Smooth muscle cell (in vitro differentiated cells): ENCODE measurements around the gene SMCO1. TPM values are rescaled to one million over a fixed set of nuclear protein-coding genes. Genes with fewer than 3 reads are reported as not detected.
"Not testable (repeated sequence)": the region's sequence is repeated elsewhere in the genome, so short reads cannot be mapped to it uniquely, and the experiment has no call there.

ENCODE experiments used
- DNase-seq: peaks from one replicate; lab custom pipeline; 2025; ENCODE audit not compliant: unreplicated experiment; lab: John Stamatoyannopoulos, UW
- H2AFZ ChIP-seq: fragments of 200-600 bp; sonication (generic); 2 replicates; pipeline ENCODE4 v1.6.0; 2016; ENCODE audit warnings: antibody characterized with exemption, low read depth, mild to moderate bottlenecking
- H3F3A ChIP-seq: fragments of 200-600 bp; sonication (generic); 2 replicates; pipeline ENCODE4 v1.6.0; 2017; ENCODE audit warnings: antibody characterized with exemption, low read depth
- H3K27ac ChIP-seq: fragments of 200-600 bp; sonication (generic); 2 replicates; pipeline ENCODE4 v1.5.1; 2016; ENCODE audit warnings: low read depth, mild to moderate bottlenecking
- H3K27me3 ChIP-seq: fragments of 200-600 bp; sonication (generic); 2 replicates; pipeline ENCODE4 v1.6.1; 2016; ENCODE audit warnings: low read depth, mild to moderate bottlenecking
- H3K36me3 ChIP-seq: fragments of 200-600 bp; sonication (generic); 2 replicates; pipeline ENCODE4 v1.5.1; 2016; ENCODE audit warnings: low read depth
- H3K4me1 ChIP-seq: fragments of 200-600 bp; sonication (generic); 2 replicates; pipeline ENCODE4 v1.5.1; 2016; ENCODE audit warnings: low read depth
- H3K4me2 ChIP-seq: fragments of 200-600 bp; sonication (generic); 2 replicates; pipeline ENCODE4 v1.6.0; 2016; ENCODE audit warnings: mild to moderate bottlenecking
- H3K4me3 ChIP-seq: fragments of 200-600 bp; sonication (generic); 2 replicates; pipeline ENCODE4 v1.5.1; 2016; ENCODE audit warnings: mild to moderate bottlenecking
- H3K79me2 ChIP-seq: fragments of 200-600 bp; sonication (generic); 2 replicates; pipeline ENCODE4 v1.6.0; 2016; ENCODE audit warnings: low read depth, mild to moderate bottlenecking
- H3K9ac ChIP-seq: fragments of 200-600 bp; sonication (generic); 2 replicates; pipeline ENCODE4 v1.6.0; 2016; ENCODE audit warnings: low read depth
- H3K9me3 ChIP-seq: fragments of 200-600 bp; sonication (generic); replicated peaks from 2 replicates; pipeline ENCODE4 v1.5.1; 2016; ENCODE audit warnings: low read depth
- H4K20me1 ChIP-seq: fragments of 200-600 bp; sonication (generic); 2 replicates; pipeline ENCODE4 v1.6.0; 2016; ENCODE audit warnings: low read depth
- CTCF ChIP-seq: fragments of 200-600 bp; sonication (generic); IDR thresholded peaks from 2 replicates; pipeline ENCODE4 v1.5.1; 2017; ENCODE audit warnings: borderline replicate concordance, mild to moderate bottlenecking, antibody characterized with exemption; ENCODE audit not compliant: insufficient read depth, poor library complexity, severe bottlenecking
- WGBS: methylation state at CpG from one replicate; pipeline ENCODE4 v1.1.7; 2016; ENCODE audit warnings: low lambda C conversion rate; 5-methylcytosine and 5-hydroxymethylcytosine counted together
- polyA plus RNA-seq: library from polyadenylated mRNA; unstranded; fragments of >200 nt; fragmentation: Nextera tagmentation; extraction: Ambion mirVana; gene quantifications from 2 replicates; pipeline ENCODE4 v1.2.1, GENCODE V29; 2016
- total RNA-seq: library from RNA; depleted of rRNA; stranded (reverse); fragments of >200 nt; gene quantifications from 2 replicates; pipeline ENCODE4 v1.2.3, GENCODE V29; 2014

SMCO1 gene
- total and polyA plus RNA-seq, 2 experiments from 2014 or later = not detected

GRCh38 chr3:196525141-196525540 is 10.0 kb upstream of the SMCO1 start:
- no peaks in the 10 kb centered on the region for H4K20me1 ChIP-seq
- no peak overlapping the region for H2AFZ ChIP-seq
- DNase-seq = no peak
- no peaks in the 10 kb centered on the region for H3K27me3 ChIP-seq
- no peak overlapping the region for H3K27ac ChIP-seq
- no peak for TF ChIP-seq CTCF
- no peaks in the 10 kb centered on the region for H3K79me2 ChIP-seq
- no peaks in the 10 kb centered on the region for H3K4me1 ChIP-seq
- no peaks in the 10 kb centered on the region for H3K36me3 ChIP-seq
- H3F3A ChIP-seq = peaks cover 8% of the 10 kb centered on the region
- no peak overlapping the region for H3K9ac ChIP-seq
- no peak overlapping the region for H3K4me2 ChIP-seq
- no peak overlapping the region for H3K4me3 ChIP-seq
- 77% methylated on average over 4 of the region's 4 CpGs for WGBS
- no peaks in the 10 kb centered on the region for H3K9me3 ChIP-seq

- H3K36me3 ChIP-seq = no peaks in the 10 kb centered on the region
- H3K4me2 ChIP-seq = no peak overlapping the region
- no peaks in the 10 kb centered on the region for H4K20me1 ChIP-seq
- H3K27me3 ChIP-seq = no peaks in the 10 kb centered on the region
- H3F3A ChIP-seq = peaks cover 8% of the 10 kb centered on the region
- peaks cover 1% of the 10 kb centered on the region for H3K9me3 ChIP-seq
- 71% methylated on average over 5 of the region's 5 CpGs for WGBS
- H3K79me2 ChIP-seq = no peaks in the 10 kb centered on the region
- H3K27ac ChIP-seq = no peak overlapping the region
- no peak overlapping the region for H2AFZ ChIP-seq
- H3K9ac ChIP-seq = no peak overlapping the region
- no peak overlapping the region for H3K4me3 ChIP-seq
- DNase-seq = no peak
- no peaks in the 10 kb centered on the region for H3K4me1 ChIP-seq
- no peak for TF ChIP-seq CTCF
Observed at GRCh38 chr3:196524527-196524926, 9.4 kb upstream of the SMCO1 start.

GRCh38 chr3:196523841-196524240 is 8.7 kb upstream of the SMCO1 start:
- Histone ChIP-seq H3K4me3 (no peak overlapping the region), H3K4me1 (no peaks in the 10 kb centered on the region), H3K4me2 (no peak overlapping the region), H4K20me1 (no peaks in the 10 kb centered on the region), H3F3A (peaks cover 8% of the 10 kb centered on the region), H3K27me3 (no peaks in the 10 kb centered on the region), H3K9me3 (peaks cover 6% of the 10 kb centered on the region), H2AFZ (no peak overlapping the region), H3K9ac (no peak overlapping the region), H3K36me3 (no peaks in the 10 kb centered on the region), H3K27ac (no peak overlapping the region), H3K79me2 (no peaks in the 10 kb centered on the region)
- no peak for DNase-seq
- no peak for TF ChIP-seq CTCF
- WGBS = 96% methylated on average over 4 of the region's 4 CpGs

- not testable (repeated sequence) for H4K20me1 ChIP-seq, H3K36me3 ChIP-seq, H3K27ac ChIP-seq, H2AFZ ChIP-seq, H3K27me3 ChIP-seq, H3K9ac ChIP-seq, H3K4me1 ChIP-seq, H3F3A ChIP-seq, H3K4me3 ChIP-seq, DNase-seq, H3K4me2 ChIP-seq, H3K79me2 ChIP-seq
- peaks cover 15% of the 10 kb centered on the region for H3K9me3 ChIP-seq
- WGBS = 89% methylated on average over 12 of the region's 12 CpGs
Observed at GRCh38 chr3:196521291-196521690, 6.1 kb upstream of the SMCO1 start.
